SK-N-MC (cell line): ENCODE data around the gene TBCEL.

ENCODE experiments used
- EZH2 ChIP-seq: fragments of 200-600 bp; sonication (generic); IDR thresholded peaks from one replicate; pipeline ENCODE4 v1.6.1; 2017; ENCODE audit warnings: antibody characterized with exemption
- POLR2AphosphoS5 ChIP-seq: IDR thresholded peaks from 2 replicates; pipeline ENCODE4 v1.6.1; 2012; ENCODE audit warnings: mild to moderate bottlenecking, low read depth, low read length, borderline replicate concordance

GRCh38 chr11:121090145-121090721 lies 66.3 kb downstream of the TBCEL start:
- TF ChIP-seq EZH2, result no peak
- no peak for TF ChIP-seq POLR2AphosphoS5
